HG03097 (cell line): ENCODE data around the gene NDEL1.

Experiments
- ATAC-seq: cut with Tn5 transposase; IDR thresholded peaks from one replicate; pipeline ENCODE4 v1.9.1; 2021; ENCODE audit not compliant: unreplicated experiment, low FRiP score

NDEL1 gene

DNA sequence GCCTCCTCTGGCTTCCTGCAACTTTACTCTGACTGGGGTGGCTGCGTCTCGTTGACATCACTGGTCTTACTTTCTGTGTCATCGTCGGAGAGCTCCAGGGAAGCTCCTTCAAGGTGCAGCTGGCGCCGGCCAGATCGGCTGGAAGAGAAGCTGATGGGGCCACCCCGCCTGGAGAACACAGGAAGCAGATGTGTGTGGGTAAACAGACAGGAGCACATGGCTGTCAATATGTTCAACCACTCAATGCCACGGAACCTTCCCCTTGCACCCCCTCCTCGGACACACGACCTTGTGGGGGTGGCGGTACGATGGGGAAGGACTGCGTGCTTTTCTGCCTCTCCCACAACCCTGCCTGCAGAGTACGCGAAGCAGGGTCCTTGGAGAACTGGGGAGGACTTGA lies 40.1 kb downstream of the NDEL1 start:
- no peak for ATAC-seq

- no peak for ATAC-seq
These were observed 41.1 kb downstream of the NDEL1 start for GRCh38 chr17:8476741-8477140.

DNA sequence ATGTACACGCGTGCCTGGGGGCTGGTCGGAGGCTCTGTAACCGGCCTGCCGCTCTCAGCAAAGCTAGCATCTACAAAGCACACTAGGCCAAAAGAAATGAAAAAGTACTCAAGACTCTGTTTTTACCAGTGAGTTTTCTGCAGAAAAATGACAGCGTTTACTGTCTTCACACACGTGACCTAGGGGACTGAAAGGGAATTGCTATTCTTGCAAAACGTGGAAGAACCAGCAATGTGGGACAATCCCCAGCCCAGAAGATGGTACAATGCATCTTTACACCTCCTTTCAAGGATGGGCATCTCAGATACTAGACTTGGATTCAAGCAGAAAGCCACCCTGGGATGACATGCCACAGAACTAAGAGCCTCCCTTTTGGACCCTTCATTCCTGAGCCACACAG lies 41.5 kb downstream of the NDEL1 start:
- no peak for ATAC-seq

GRCh38 chr17:8477715-8478441 lies 42.2 kb downstream of the NDEL1 start:
- ATAC-seq, result no peak

GRCh38 chr17:8479431-8479947 lies 43.8 kb downstream of the NDEL1 start:
- no peak for ATAC-seq

DNA sequence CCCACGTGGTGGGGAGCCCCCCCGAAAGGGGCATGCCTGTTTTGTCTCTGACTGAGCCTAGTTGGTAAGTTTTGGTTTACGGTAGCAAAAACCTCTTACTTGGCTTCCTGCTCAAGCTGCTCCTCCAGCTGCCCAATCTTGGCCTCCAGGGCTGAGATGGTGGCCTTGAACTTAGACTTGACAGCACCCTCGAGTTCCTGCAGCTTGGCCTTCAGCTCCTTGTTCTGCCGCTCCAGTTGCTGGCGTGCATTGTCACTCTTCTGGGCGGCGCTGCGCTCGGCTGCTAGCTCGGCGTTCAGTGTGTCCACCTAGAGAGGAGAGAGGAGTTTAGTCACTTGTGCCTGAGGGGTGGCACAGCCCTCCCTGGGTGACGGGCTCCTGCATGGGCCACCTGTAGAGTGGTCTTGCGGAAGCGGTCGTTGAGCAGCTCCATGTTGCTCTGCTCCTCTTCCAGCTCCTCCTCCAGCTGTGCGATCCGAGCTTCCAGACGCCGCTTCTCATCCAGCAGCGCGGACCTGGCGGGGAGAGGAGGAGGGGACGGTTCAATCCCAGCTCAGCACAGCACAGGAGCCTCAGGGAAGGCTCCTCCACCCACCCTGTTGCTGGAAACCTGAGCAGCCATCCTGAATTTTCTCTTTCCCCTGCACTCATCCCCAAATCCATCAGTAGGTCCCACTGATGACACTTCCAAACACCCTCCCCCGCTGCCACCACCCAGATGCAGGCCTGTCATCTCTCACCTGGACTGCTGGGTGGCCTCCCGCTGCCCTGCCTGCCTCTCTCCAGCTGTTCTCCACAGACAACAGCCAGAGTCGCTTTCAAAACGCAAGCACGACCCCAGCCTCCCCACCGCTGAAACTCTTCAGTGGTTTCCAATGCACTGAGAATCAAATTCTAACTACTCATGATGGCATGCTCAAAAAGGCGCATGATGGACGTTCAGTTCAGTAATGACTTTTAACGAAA lies 44.6 kb downstream of the NDEL1 start:
- no peak for ATAC-seq

- ATAC-seq, result no peak
These were observed 45.4 kb downstream of the NDEL1 start for GRCh38 chr17:8481089-8481488.

GRCh38 chr17:8481703-8482102 lies 46.0 kb downstream of the NDEL1 start:
- ATAC-seq, result no peak

DNA sequence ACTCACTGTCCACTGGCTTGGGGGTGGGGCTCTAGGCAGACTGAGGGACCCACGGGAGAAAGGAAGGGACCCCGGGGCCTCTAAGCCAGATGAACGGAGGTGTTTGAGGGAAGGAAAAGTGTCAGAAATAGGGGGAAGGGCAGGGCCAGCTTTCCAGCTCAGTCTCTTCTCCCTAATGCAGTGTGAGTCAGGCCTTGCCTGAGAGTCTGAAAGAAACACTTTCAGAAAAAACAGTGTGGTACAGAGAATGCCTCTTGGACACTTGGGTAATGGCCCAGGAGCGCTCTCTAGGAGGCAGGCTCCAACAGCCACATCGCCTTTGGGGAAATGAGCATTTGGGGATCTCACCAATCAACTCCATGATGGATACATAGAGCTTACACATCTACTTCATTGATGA lies 46.9 kb downstream of the NDEL1 start:
- ATAC-seq, result no peak

DNA sequence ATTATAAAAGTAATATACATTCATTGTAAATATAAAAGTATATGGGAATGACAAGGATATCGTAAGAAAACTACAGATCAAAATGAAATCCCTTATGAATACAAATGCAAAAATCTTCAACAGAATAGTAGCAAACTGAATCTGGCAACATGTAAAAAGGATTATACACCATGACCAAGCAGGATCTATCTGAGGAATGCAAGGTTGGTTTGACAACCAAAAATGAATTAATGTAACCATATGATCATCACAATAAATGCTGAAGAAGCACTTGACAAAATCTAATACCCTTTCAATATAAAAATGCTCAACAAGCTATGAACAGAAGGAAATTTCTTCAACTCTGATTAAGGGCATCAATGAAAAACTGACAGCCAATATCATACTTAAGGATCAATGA lies 48.8 kb downstream of the NDEL1 start:
- ATAC-seq, result no peak

DNA sequence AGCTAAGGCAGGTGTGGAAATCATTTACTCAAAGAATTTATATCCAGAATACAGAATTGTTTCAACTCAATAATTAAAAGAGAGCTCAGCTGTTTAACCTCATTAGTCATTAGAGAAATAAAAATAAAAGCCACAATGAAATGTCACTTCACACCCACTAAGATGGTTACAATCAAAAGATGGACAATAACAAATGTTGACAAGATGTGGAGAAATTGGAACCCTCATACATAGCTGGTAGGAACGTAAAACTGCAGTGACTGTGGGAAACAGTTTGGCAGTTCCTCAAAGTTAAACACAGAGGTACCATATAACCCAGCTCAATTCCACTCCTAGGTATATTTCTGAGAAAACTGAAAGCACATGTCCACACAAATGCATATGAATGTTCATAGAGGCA lies 49.8 kb downstream of the NDEL1 start:
- no peak for ATAC-seq

DNA sequence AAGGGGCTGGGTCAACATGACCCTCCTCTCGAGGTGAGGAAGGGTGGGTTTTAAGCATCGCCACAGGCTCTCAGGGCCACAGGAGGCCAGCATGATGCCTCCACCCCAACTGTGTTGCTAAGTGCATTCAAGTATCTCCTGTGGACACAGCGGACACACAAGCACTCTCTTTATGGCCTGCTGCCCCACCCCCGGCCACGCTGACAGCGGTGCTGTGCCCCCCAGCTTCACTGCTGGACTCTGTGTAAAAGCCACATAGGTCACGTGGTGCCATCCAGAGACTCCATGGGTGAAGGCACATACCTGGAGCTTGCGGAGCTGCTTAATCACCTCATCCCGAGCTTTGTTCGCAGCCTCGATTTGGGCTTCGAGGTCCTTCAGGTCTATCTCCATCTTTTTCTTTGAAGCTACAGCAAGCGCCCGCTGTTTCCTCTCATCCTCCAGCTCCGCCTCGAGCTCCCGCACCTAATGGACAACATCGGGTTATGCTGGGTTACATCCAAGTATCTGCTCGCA lies 51.5 kb downstream of the NDEL1 start:
- no peak for ATAC-seq

DNA sequence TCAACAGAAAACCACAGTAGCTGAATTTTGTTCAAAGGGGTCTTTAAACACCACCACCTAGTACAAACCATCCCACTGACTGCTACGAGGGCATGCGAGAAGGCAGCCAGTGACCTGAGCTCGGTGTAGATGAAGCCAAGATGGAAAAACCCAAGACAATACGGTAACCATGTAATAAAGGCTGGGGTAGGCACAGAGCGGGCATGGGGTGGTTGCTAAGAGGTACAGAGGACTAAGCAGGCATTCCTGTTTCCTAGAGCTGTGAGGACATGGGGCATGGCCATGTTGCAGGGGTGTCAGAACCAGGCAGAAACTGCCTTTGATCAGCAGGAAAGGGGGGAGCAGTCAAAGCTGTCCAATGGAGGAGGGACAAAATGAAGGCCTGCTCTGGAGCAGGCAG lies 52.1 kb downstream of the NDEL1 start:
- ATAC-seq, result no peak

GRCh38 chr17:8488491-8488890 lies 52.8 kb downstream of the NDEL1 start:
- ATAC-seq, result no peak

DNA sequence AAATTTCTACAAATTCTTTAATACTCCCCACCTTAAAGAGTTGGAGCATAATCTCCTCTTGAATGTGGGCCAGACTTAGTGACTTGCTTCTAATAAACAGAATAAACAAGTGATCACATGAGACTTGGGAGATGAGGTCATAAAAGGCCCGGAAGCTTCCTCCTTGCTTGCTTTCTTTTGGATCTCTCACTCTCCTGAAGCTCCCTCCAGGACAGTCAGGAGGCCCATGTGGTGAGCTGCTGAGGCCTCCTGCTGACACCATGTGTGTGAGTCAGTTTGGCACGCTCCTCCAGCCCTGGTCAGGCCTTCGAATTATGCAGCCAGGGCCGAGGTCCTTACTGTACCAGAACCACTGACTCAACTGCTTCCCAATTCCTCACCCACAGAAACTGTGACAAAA lies 53.2 kb downstream of the NDEL1 start:
- no peak for ATAC-seq

GRCh38 chr17:8489841-8490240 lies 54.2 kb downstream of the NDEL1 start:
- ATAC-seq, result no peak

DNA sequence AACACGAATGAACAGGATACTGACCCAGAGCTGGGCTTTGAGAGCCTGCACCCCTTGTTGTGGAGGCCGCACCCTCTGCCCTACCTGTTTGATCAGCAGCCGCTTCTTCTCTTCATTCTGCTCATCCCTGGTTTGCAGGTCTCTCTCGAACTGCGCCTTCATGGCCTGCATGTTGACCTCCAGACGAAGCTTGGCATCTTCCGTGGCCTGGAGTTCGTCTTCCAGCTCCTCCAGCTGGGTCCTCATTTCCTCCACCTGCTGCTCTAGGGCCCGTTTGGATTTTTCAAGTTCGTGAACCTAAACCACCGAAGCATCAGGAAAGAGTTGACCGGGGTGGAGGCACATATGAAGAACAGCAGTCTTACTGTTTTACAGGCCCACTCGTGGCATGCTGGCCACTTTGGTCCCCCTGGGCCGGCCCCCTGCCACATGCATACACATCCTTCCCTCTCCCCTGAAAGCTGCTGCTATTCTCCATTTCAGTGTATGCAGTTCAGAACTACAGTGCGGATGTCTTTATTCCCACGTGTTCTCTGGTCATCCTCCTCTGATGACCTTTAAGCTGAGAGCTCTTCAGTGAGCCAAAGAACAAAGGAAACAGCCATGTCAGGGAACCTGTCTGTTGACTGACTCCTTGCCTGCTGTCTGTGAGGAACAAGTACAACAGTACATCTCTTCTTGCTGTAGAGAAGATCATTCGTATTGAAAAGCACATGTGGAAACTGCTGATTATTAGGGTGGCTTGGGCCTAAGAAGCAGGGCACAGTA lies 54.8 kb downstream of the NDEL1 start:
- no peak for ATAC-seq

- no peak for ATAC-seq
These were observed 56.4 kb downstream of the NDEL1 start for GRCh38 chr17:8492121-8492520.

GRCh38 chr17:8494021-8494420 lies 58.3 kb downstream of the NDEL1 start:
- no peak for ATAC-seq

- ATAC-seq, result no peak
These were observed 58.9 kb downstream of the NDEL1 start for GRCh38 chr17:8494506-8495111.
